ENCODE data around the gene PRKAR2A.
"Not testable (repeated sequence)": the region's sequence is repeated elsewhere in the genome, so short reads cannot be mapped to it uniquely, and the experiment has no call there.

Gene PRKAR2A

GRCh38 chr3:48835650-48836366 is 11.9 kb downstream of the PRKAR2A start:
- no peak for DNase-seq

DNA sequence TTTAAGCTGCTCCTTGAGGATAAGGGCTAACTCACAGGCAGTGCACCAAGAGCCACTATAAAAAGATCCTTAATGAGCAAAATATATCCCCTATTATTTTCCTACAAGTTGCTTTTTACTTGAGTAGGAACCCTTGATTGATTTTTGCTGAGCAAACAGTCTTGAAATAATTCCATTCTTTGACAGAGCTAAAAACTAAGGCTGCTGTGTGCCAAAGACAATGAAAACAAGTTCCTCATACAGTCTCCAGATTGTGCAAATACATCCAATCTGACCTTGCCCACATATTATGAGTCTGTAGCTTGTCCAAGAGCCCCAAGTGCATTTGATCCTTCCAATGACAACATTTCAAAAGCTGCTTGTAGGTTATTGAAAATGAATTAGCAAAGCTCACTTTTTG is 15.0 kb downstream of the PRKAR2A start:
- no peak for DNase-seq

DNA sequence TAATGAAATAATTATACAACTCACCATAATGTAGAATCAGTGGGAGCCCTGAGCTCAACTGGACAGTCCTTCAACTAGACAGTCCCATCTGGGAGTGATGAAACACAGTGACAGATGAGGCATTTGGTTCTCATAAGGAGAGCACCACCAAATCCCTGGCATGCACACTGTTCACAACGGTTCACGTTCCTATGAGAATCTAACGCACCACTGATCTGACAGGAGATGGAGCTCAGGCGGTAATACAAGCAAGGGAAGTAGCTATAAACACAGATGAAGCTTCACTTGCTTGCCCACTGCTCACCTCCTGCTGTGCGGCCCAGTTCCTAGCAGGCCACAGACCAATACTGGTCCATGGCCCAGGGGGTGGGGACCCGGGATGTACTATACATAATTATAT is 17.0 kb downstream of the PRKAR2A start:
- no peak for DNase-seq

GRCh38 chr3:48829525-48829924 is 18.1 kb downstream of the PRKAR2A start:
- DNase-seq = not testable (repeated sequence)

DNA sequence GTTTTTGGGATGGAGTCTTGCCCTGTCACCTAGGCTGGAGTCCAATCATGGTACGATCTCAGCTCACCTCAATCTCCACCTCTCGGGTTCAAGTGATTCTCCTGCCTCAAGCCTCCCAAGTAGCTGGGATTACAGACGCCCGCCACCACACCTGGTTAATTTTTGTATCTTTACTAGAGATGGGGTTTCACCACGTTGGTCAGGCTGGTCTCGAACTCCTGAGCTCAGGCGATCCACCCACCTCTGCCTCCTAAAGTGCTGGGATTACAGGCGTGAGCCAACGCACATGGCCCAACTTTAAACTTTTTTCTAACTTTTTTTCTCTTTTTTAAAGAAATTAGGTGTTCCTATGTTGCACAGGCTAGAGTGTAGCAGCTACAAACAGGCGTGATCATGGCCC is 19.8 kb downstream of the PRKAR2A start:
- not testable (repeated sequence) for DNase-seq

GRCh38 chr3:48826451-48826850 is 21.2 kb downstream of the PRKAR2A start:
- no peak for DNase-seq

GRCh38 chr3:48820612-48821324 is 26.9 kb downstream of the PRKAR2A start:
- DNase-seq = no peak

DNA sequence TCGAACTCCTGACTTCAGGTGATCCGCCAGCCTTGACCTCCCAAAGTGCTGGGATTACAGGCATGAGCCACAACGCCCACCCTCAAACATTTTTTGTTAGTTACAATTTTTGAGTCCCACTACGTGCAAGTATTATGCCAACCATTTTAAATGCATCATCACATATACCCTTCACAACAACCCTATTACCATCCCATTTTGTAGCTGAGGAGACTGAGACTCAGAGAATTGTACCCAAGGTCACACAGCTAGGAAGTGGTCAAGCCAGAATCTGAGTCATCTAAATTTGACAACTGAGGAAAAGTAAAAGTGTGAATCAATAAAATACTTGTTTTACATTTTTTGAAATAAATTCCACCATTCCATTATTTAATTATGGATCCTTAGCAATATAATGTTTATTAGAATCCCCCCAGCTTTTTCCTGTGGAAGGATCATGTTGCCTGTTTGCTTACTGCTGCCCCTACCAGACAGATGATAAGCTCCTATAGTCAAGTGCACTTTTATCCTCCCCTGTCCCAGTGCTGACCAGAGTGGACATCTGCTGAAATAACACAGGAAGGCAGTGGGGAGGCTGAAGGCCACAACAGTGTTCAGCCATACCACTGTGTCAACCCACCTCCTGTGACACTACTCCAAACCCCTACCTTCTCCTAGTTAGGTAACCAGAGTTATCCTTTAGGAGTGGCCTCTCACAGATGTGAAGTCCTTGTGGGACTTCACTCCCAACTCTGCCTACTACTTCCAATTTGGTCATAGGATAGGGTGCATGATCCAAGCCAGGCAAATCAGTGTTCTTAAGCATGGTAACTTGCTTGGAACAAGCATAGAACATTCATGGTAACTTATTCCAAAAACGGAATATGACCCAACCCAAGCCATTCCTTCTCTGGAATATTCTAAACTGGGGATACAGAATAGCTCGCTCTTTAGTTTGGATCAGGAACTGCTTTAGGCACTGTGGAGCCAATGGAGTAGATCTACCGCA is 28.1 kb downstream of the PRKAR2A start:
- no peak for DNase-seq

DNA sequence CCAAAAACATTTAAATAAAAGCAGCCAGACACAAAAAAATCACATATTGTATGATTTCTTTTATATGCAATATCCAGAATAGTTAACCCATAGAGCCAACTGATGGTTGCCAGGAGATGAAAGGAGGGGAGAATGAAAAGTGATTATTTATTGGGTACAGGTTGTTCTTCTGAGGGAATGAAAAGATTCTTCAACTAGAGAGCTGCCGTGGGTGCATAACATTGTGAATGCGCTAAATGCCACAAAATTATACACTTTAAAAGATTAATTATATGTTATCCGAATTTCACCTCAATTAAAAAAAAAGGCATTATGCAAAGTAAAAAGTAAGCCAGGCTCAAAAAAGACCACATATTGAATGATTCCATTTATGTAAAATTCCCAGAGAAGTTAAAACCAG is 36.1 kb downstream of the PRKAR2A start:
- DNase-seq = no peak

DNA sequence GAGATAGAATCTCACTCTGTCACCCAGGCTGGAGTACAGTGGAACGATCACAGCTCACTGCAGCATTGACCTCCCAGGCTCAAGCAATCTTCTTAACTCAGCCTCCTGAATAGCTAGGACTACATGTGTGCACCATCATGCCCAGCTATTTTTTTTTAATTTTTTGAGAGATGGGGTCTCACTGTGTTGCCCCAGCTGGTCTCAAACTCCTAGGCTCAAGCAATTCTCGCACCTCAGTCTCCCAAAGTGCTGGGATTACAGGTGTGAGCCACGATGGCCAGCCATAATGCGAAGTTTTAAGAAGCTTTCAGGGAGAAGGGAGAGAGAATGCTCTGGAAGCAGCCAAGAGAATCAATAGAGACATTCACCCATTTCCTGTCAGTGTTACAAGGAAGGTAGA is 42.7 kb downstream of the PRKAR2A start:
- DNase-seq = no peak

DNA sequence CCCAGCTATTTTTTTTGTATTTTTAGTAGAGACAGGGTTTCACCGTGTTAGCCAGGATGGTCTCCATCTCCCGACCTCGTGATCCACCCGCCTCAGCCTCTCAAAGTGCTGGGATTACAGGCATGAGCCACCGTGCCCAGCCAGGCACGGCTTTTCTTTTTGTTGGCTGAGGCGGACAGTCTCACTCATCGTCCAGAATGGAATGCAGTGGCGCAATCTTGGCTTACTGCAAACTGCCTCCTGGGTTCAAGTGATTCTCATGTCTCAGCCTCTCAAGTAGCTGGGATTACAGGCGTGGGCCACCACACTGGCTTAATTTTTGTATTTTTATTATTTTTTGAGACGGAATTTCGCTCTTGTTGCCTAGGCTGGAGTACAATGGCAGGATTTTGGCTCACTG is 46.8 kb downstream of the PRKAR2A start:
- DNase-seq = not testable (repeated sequence)

GRCh38 chr3:48798998-48799397 is 48.7 kb downstream of the PRKAR2A start:
- DNase-seq = no peak

DNA sequence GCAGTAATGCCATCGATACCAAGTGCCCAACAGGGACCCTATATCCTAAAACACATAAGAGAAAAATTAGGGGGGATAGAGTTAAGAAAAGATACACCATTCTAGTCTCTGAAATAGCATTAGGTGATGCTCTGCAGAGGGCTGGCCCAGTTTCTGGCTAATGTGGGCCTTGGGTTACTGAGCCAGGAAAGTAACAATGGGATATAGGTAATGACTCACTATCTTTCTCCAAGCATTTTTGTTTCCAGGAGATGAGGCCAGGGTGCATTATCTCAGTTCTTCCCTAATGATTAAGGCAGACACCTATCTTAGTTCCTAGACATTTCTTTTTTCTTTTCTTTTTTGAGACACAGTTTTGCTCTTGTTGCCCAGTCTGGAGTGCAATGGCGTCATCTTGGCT is 50.0 kb downstream of the PRKAR2A start:
- DNase-seq = no peak

DNA sequence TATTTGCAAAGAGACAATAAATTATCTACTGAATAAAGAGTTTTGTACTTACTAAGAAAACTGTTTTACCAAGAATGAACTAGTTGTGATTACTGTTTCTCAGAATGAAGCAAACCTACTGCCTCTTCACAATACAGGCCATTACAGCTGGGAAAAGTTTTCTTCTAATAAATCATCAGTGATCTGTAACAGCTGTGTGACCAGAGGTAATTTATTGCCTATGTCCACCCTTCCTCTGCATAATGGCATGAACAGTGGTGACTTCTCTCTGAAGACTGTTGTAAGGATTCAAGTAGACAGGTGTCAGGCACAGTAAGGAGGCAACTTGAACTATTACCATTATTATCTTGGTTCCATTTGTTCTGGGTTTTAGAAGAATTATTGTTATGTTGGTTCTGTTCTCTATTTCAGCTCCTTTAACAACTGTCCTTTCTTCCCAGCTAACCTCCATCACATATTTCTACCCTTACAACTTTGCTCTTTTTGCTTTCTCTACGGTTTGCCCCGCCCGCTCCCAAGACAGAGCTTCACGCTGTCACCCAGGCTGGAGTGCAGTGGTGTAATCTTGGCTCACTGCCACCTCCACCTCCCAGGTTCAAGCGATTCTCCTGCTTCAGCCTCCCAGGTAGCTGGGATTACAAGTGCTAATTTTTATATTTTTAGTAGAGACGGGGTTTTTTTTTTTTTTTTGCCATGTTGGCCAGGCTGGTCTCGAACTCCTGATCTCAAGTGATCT is 51.5 kb downstream of the PRKAR2A start:
- DNase-seq = no peak

- DNase-seq = not testable (repeated sequence)
Measured at GRCh38 chr3:48793484-48793883, 54.2 kb downstream of the PRKAR2A start.

- DNase-seq = no peak
Measured at GRCh38 chr3:48789665-48790064, 58.0 kb downstream of the PRKAR2A start.

DNA sequence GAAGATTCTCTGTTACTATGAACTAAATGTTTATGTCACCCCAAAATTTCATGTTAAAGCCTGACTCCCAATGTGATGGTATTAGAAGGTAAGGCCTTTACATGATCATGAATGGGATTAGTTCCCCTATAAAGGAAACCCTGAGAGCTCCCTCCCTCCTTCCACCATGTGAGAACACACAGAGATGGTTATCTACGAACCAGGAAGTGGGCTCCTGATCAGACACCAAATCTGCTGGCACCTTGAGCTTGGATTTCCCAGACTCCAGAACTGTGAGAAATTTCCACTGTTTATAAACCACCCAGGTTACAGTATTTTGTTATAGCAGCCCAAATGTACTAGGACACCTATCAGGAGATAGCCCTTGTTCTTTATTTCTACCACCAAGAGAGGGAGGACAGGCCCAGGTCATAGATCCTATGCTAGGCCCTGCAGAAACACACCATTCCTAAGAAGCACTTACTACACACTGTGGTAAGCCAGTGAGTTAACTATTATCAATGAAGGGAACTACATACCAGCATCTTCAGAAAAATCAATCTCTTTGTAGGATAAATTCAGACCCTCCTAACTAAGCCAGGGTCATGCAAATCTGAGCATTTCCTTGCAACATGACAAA is 59.0 kb downstream of the PRKAR2A start:
- DNase-seq = peak in 1 of 5 donors; percentile 6

- no peak for DNase-seq
Measured at GRCh38 chr3:48784426-48785120, 63.1 kb downstream of the PRKAR2A start.

DNA sequence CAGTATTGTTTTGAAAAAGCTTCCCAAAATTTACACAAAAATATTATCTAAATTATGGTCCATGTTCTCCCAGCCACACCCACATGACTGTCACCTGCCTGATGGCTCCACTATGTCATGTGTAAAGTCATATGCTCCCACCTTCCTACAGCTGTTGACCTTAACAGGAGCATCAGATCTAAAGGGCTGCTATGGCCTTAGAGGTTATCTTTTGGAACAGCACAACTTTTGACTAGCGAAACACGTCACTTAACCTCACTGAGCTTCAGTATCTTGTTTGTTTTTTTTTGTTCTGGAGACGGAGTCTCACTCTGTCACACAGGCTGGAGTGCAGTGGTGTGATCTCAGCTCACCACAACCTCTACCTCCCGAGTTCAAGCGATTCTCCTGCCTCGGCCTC is 64.4 kb downstream of the PRKAR2A start:
- no peak for DNase-seq

- DNase-seq = no peak
Measured at GRCh38 chr3:48782046-48782445, 65.6 kb downstream of the PRKAR2A start.

GRCh38 chr3:48778565-48778964 is 69.1 kb downstream of the PRKAR2A start:
- not testable (repeated sequence) for DNase-seq
